Measurements from ENCODE around the gene CFAP77.

DNA sequence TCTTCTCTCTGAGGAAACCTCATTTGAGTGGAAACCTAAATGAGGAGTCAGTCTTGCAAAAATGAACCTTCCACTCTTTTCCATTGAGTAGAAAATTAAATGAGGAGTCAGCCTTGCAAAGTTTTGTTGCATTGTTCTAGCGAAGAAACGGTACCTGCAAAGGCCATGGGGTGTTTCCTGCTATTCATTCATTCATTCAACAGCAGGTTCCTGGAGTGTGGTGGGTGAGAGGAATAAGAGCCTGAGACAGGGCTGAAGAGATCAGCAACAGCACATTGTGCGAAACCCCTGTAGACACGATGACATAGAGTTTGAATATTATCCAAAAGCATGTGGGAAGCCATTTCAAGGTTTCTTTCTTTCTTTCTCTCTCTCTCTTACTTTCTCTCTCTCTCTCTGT is 40.6 kb upstream of the CFAP77 start:
- TF ChIP-seq POLR2A (IDR thresholded peaks at IDR 0.05) = no peak
- TF ChIP-seq, protein P1, sequence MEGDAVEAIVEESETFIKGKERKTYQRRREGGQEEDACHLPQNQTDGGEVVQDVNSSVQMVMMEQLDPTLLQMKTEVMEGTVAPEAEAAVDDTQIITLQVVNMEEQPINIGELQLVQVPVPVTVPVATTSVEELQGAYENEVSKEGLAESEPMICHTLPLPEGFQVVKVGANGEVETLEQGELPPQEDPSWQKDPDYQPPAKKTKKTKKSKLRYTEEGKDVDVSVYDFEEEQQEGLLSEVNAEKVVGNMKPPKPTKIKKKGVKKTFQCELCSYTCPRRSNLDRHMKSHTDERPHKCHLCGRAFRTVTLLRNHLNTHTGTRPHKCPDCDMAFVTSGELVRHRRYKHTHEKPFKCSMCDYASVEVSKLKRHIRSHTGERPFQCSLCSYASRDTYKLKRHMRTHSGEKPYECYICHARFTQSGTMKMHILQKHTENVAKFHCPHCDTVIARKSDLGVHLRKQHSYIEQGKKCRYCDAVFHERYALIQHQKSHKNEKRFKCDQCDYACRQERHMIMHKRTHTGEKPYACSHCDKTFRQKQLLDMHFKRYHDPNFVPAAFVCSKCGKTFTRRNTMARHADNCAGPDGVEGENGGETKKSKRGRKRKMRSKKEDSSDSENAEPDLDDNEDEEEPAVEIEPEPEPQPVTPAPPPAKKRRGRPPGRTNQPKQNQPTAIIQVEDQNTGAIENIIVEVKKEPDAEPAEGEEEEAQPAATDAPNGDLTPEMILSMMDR (IDR thresholded peaks at IDR 0.05) = no peak
- no peak for TF ChIP-seq EP300 (IDR thresholded peaks at IDR 0.05)
